ENCODE measurements around the gene SYS1. TPM values are rescaled to one million over a fixed set of nuclear protein-coding genes. Genes with fewer than 3 reads are reported as not detected.

Gene SYS1
- total RNA-seq, 1 experiment from 2014 or later: 45.5 TPM

GRCh38 chr20:45317826-45318225, 45.1 kb upstream of the SYS1 start:
- Mint-ChIP-seq H3K4me3 (ENCODE audit: low read depth, unreplicated experiment) (no peak overlapping the region), H3K4me1 (ENCODE audit: low read depth, unreplicated experiment) (peaks cover 9% of the 10 kb centered on the region), H3K36me3 (ENCODE audit: insufficient read depth, unreplicated experiment) (no peaks in the 10 kb centered on the region), H3K27ac (ENCODE audit: unreplicated experiment) (no peak overlapping the region), H3K9me3 (ENCODE audit: low read depth, unreplicated experiment) (no peaks in the 10 kb centered on the region), H3K27me3 (ENCODE audit: unreplicated experiment) (peaks cover 65% of the 10 kb centered on the region)
- no peak for DNase-seq
- TF ChIP-seq CTCF (IDR thresholded peaks at IDR 0.05; ENCODE audit: unreplicated experiment): no peak
- intact Hi-C loops (cut with micrococcal nuclease; ENCODE audit: unreplicated experiment): no loop called here
- BruUV-seq (replicated peaks): no TSS peak
- CTCF ChIA-PET: interaction anchor here (0.6 to 3.4 kb wide), 5 partner anchors 24 to 119 kb away, joined by 3 to 34 read pairs (median 6); no protein-coding TSS in a partner anchor

GRCh38 chr20:45318386-45318939, 44.5 kb upstream of the SYS1 start:
- peaks cover 15% of the 10 kb centered on the region for H3K4me1 Mint-ChIP-seq (ENCODE audit: low read depth, unreplicated experiment)
- no TSS peak for BruUV-seq (replicated peaks)
- H3K27ac Mint-ChIP-seq (ENCODE audit: unreplicated experiment): no peak overlapping the region
- no peak overlapping the region for H3K4me3 Mint-ChIP-seq (ENCODE audit: low read depth, unreplicated experiment)
- peaks cover 3% of the 10 kb centered on the region for H3K36me3 Mint-ChIP-seq (ENCODE audit: insufficient read depth, unreplicated experiment)
- DNase-seq: no peak
- H3K27me3 Mint-ChIP-seq (ENCODE audit: unreplicated experiment): peaks cover 59% of the 10 kb centered on the region
- intact Hi-C loops (cut with micrococcal nuclease; ENCODE audit: unreplicated experiment): no loop called here
- CTCF ChIA-PET: interaction anchor here (0.6 to 3.4 kb wide), 12 partner anchors 10 to 453 kb away, joined by 3 to 34 read pairs (median 4); partner anchors contain the start of gene MATN4
- H3K9me3 Mint-ChIP-seq (ENCODE audit: low read depth, unreplicated experiment): no peaks in the 10 kb centered on the region
- TF ChIP-seq CTCF (IDR thresholded peaks at IDR 0.05; ENCODE audit: unreplicated experiment): no peak

- Mint-ChIP-seq H3K4me1 (ENCODE audit: low read depth, unreplicated experiment) (peaks cover 20% of the 10 kb centered on the region), H3K36me3 (ENCODE audit: insufficient read depth, unreplicated experiment) (peaks cover 8% of the 10 kb centered on the region), H3K27ac (ENCODE audit: unreplicated experiment) (no peak overlapping the region), H3K27me3 (ENCODE audit: unreplicated experiment) (peaks cover 54% of the 10 kb centered on the region), H3K4me3 (ENCODE audit: low read depth, unreplicated experiment) (no peak overlapping the region), H3K9me3 (ENCODE audit: low read depth, unreplicated experiment) (no peaks in the 10 kb centered on the region)
- no peak for DNase-seq
- BruUV-seq (replicated peaks): no TSS peak
- intact Hi-C loops (cut with micrococcal nuclease; ENCODE audit: unreplicated experiment): loop anchor here (1.0 kb wide), 2 partner anchors 118 to 452 kb away; no protein-coding TSS in a partner anchor
- CTCF ChIA-PET: interaction anchor here (0.7 to 3.4 kb wide), 11 partner anchors 10 to 452 kb away, joined by 3 to 34 read pairs (median 5); partner anchors contain the start of gene MATN4
- TF ChIP-seq CTCF (IDR thresholded peaks at IDR 0.05; ENCODE audit: unreplicated experiment): no peak
Observed at GRCh38 chr20:45318948-45319347, 44.0 kb upstream of the SYS1 start.

- DNase-seq: no peak
- Mint-ChIP-seq H3K27ac (ENCODE audit: unreplicated experiment) (no peak overlapping the region), H3K4me1 (ENCODE audit: low read depth, unreplicated experiment) (peaks cover 21% of the 10 kb centered on the region), H3K9me3 (ENCODE audit: low read depth, unreplicated experiment) (no peaks in the 10 kb centered on the region), H3K4me3 (ENCODE audit: low read depth, unreplicated experiment) (no peak overlapping the region), H3K36me3 (ENCODE audit: insufficient read depth, unreplicated experiment) (peaks cover 29% of the 10 kb centered on the region), H3K27me3 (ENCODE audit: unreplicated experiment) (peaks cover 36% of the 10 kb centered on the region)
- no peak for TF ChIP-seq CTCF (IDR thresholded peaks at IDR 0.05; ENCODE audit: unreplicated experiment)
- CTCF ChIA-PET: interaction anchor here (0.5 to 4.5 kb wide), 11 partner anchors 21 to 458 kb away, joined by 3 to 141 read pairs (median 4); partner anchors contain the start of gene SDC4
- intact Hi-C loops (cut with micrococcal nuclease; ENCODE audit: unreplicated experiment): no loop called here
- no TSS peak for BruUV-seq (replicated peaks)
Observed at GRCh38 chr20:45320948-45321595, 41.9 kb upstream of the SYS1 start.
